ENCODE measurements around the gene RTN1. TPM values are rescaled to one million over a fixed set of nuclear protein-coding genes. Genes with fewer than 3 reads are reported as not detected.

RTN1 gene
- total and polyA plus RNA-seq, 12 donors: 0.40 to 5.5 (median 0.91) TPM

DNA sequence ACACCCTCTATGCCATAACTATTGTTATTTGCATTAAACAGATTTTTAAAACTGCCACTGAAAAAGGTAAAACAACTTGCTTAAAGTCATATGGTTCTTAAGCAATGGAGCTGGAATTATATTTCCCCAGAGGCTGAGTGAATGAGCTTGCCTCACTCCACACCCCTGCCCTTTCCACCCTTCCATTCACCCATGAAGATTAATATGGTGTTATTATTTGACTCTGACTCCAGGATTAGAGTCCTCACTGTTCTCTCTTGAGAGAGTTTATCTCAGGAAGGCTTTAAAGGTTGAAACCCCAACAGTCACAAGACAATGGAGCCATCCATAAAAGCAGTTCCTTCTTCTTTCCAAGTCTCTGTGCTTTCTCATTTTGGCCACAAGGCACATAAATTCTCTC is 84.9 kb downstream of the RTN1 start:
- Histone ChIP-seq H3K4me3 (no peak overlapping the region), H3K4me1 (no peaks in the 10 kb centered on the region), H3K27me3 (no peaks in the 10 kb centered on the region), H3K9me3 (no peaks in the 10 kb centered on the region), H3K36me3 (no peaks in the 10 kb centered on the region), H3K27ac (no peak overlapping the region)
- intact Hi-C loops (cut with DNase I): loop anchor here in 1 of 10 donors (5.0 kb wide), 1 partner anchor 998 kb away; no protein-coding TSS in a partner anchor
- TF ChIP-seq, protein P1, sequence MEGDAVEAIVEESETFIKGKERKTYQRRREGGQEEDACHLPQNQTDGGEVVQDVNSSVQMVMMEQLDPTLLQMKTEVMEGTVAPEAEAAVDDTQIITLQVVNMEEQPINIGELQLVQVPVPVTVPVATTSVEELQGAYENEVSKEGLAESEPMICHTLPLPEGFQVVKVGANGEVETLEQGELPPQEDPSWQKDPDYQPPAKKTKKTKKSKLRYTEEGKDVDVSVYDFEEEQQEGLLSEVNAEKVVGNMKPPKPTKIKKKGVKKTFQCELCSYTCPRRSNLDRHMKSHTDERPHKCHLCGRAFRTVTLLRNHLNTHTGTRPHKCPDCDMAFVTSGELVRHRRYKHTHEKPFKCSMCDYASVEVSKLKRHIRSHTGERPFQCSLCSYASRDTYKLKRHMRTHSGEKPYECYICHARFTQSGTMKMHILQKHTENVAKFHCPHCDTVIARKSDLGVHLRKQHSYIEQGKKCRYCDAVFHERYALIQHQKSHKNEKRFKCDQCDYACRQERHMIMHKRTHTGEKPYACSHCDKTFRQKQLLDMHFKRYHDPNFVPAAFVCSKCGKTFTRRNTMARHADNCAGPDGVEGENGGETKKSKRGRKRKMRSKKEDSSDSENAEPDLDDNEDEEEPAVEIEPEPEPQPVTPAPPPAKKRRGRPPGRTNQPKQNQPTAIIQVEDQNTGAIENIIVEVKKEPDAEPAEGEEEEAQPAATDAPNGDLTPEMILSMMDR (IDR thresholded peaks at IDR 0.05): no peak
- DNase-seq (no peak), ATAC-seq (no peak)

DNA sequence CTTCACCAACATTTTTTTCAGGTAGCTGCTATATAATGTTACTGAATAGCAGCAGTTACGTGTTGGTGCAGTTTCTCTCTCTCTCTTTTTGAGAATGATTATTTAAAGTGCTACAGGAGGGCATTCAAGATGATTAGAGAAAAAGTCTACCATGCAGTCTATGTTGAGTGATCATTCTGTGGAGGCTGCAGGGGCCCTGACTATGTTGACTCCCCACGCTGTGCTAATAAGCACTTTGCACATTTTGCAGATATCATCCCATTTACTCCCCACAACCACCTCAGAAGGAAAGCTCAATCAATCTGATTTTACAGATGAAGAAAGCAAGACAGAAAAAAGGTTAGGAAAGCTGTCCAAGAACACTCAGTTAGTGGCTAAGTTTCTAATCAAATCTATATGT is 87.8 kb downstream of the RTN1 start:
- Histone ChIP-seq H3K27me3 (no peaks in the 10 kb centered on the region), H3K9me3 (no peaks in the 10 kb centered on the region), H3K27ac (no peak overlapping the region), H3K4me1 (no peaks in the 10 kb centered on the region), H3K36me3 (no peaks in the 10 kb centered on the region), H3K4me3 (no peak overlapping the region)
- intact Hi-C loops (cut with DNase I): no loop called here
- TF ChIP-seq, protein P1 (IDR thresholded peaks at IDR 0.05): no peak
- no peak for ATAC-seq
- DNase-seq: no peak
- WGBS, 2 donors: 78 to 79% methylated on average over 2 of the region's 2 CpGs

DNA sequence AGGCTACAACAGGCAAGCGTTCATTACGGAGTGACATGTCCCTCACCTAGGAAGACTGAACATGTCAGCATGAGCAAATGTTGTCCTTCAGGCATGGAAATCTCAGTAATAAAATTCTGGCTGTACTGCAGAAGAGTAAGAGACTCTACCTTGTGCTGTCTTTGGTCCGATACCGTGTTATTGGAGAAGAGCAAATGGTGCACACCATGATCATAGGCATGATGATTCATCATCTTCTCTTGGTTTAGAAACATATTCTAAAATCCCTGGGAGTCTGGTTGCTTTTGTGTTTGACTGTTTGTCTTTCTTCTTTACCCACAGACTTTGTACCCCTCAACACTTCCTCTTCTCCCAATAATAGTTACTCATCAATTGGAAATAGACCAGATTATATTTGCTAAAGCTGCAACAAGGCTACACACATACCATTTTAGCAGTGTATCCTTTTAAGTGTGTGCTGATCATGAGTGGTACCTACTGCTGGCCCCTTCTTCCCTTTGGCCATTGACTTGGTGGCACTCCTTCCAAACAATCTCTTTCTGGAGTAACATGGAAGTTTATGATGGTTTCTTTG is 93.5 kb downstream of the RTN1 start:
- TF ChIP-seq, protein P1 (IDR thresholded peaks at IDR 0.05): no peak
- peaks cover 0 to 7% (median 0%) of the 10 kb centered on the region in 9 donors for H3K4me1 ChIP-seq
- intact Hi-C loops (cut with DNase I): no loop called here
- no peak overlapping the region for H3K27ac ChIP-seq
- no peaks in the 10 kb centered on the region for H3K36me3 ChIP-seq
- DNase-seq: no peak
- no peak overlapping the region for H3K4me3 ChIP-seq
- 71 to 98% methylated on average over 4 of the region's 4 CpGs for WGBS, 2 donors
- H3K27me3 ChIP-seq: no peaks in the 10 kb centered on the region
- H3K9me3 ChIP-seq: no peaks in the 10 kb centered on the region
- no peak for ATAC-seq

DNA sequence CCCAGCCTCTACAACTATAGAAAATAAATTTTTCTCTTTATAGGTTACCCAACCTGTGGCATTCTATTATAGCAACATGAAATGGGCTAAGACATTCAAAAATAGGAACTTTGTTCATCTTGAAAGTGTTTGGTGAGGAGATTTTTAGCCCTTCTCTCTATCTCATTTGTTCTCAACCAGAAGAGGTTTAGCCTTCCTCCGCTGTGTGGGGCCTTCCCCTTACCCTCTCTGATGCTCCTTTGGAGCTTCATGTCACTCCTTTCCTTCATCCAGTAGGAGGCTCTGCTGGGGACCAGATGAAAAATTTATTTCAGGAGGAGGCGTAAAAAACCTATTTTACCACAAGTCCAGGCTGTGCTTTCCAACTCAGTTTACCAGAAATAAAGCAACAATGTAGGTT is 94.1 kb downstream of the RTN1 start:
- 93 to 98% methylated on average over 2 of the region's 2 CpGs for WGBS, 2 donors
- Histone ChIP-seq H3K27ac (no peak overlapping the region), H3K27me3 (no peaks in the 10 kb centered on the region), H3K9me3 (no peaks in the 10 kb centered on the region), H3K36me3 (no peaks in the 10 kb centered on the region), H3K4me1 (peaks cover 0 to 14% (median 0%) of the 10 kb centered on the region in 9 donors), H3K4me3 (no peak overlapping the region)
- intact Hi-C loops (cut with DNase I): no loop called here
- ATAC-seq: no peak
- TF ChIP-seq, protein P1 (IDR thresholded peaks at IDR 0.05): no peak
- no peak for DNase-seq
